ENCODE measurements around the gene FBXW12.

The FBXW12 gene

GRCh38 chr3:48422681-48423080, 50.7 kb downstream of the FBXW12 start:
- DNase-seq (ENCODE audit: low spot score): no peak

- peak; percentile 78 for DNase-seq (ENCODE audit: low spot score)
These were observed 51.3 kb downstream of the FBXW12 start for GRCh38 chr3:48423241-48423882.

GRCh38 chr3:48423883-48424695, 52.1 kb downstream of the FBXW12 start:
- no peak for DNase-seq (ENCODE audit: low spot score)

GRCh38 chr3:48425281-48425812, 53.3 kb downstream of the FBXW12 start:
- peak; percentile 80 for DNase-seq (ENCODE audit: low spot score)

GRCh38 chr3:48426401-48426909, 54.4 kb downstream of the FBXW12 start:
- DNase-seq (ENCODE audit: low spot score): peak; percentile 98

- no peak for DNase-seq (ENCODE audit: low spot score)
These were observed 55.1 kb downstream of the FBXW12 start for GRCh38 chr3:48426944-48427629.

- DNase-seq (ENCODE audit: low spot score): peak; percentile 72
These were observed 55.6 kb downstream of the FBXW12 start for GRCh38 chr3:48427630-48427962.

- DNase-seq (ENCODE audit: low spot score): peak; percentile 41
These were observed 56.1 kb downstream of the FBXW12 start for GRCh38 chr3:48428088-48428571.

GRCh38 chr3:48428572-48429316, 56.7 kb downstream of the FBXW12 start:
- DNase-seq (ENCODE audit: low spot score): peak; percentile 40

- peak; percentile 84 for DNase-seq (ENCODE audit: low spot score)
These were observed 57.4 kb downstream of the FBXW12 start for GRCh38 chr3:48429317-48429959.

GRCh38 chr3:48429960-48430707, 58.1 kb downstream of the FBXW12 start, which contains the start of gene PLXNB1:
TSS of gene PLXNB1 (minus strand) at chr3:48430086. CDS start at chr3:48424611, 5,475 bp downstream.
- no peak for DNase-seq (ENCODE audit: low spot score)

GRCh38 chr3:48430708-48431101, 58.7 kb downstream of the FBXW12 start:
- no peak for DNase-seq (ENCODE audit: low spot score)

GRCh38 chr3:48431224-48432029, 59.4 kb downstream of the FBXW12 start:
- DNase-seq (ENCODE audit: low spot score): no peak

- no peak for DNase-seq (ENCODE audit: low spot score)
These were observed 60.7 kb downstream of the FBXW12 start for GRCh38 chr3:48432411-48433371.

GRCh38 chr3:48433472-48434118, 61.6 kb downstream of the FBXW12 start:
- DNase-seq (ENCODE audit: low spot score): no peak

GRCh38 chr3:48434591-48435222, 62.7 kb downstream of the FBXW12 start:
- DNase-seq (ENCODE audit: low spot score): no peak

- DNase-seq (ENCODE audit: low spot score): no peak
These were observed 63.2 kb downstream of the FBXW12 start for GRCh38 chr3:48435223-48435595.

All from globus pallidus (tissue), 1 donor.